ENCODE measurements around the gene SLC29A4.
"Not testable (repeated sequence)": the region's sequence is repeated elsewhere in the genome, so short reads cannot be mapped to it uniquely, and the experiment has no call there.

DNA sequence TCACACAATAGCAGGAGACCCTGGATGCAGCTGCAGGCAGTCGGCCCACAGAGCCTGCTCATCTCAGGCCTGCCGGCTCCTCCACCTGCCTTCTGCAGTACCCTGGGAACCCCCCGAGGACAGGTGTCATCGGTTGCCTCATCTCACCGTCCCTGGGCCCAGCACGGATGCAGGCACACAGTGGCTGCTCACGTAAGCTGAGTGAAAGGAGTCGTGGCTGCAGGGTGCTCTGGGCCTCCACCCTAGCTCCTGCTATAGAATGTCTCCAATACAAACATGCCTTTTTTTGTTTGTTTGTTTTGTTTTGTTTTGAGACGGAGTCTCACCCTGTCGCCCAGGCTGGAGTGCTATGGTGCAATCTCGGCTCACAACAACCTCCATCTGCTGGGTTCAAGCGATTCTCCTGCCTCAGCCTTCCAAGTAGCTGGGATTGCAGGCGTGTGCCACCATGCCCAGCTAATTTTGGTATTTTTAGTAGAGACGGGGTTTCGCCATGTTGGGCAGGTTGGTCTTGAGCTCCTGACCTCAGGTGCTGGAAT lies 22.1 kb upstream of the SLC29A4 start:
- TF ChIP-seq, protein P1, sequence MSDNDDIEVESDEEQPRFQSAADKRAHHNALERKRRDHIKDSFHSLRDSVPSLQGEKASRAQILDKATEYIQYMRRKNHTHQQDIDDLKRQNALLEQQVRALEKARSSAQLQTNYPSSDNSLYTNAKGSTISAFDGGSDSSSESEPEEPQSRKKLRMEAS (IDR thresholded peaks at IDR 0.05) = not testable (repeated sequence)
- TF ChIP-seq, protein P2, sequence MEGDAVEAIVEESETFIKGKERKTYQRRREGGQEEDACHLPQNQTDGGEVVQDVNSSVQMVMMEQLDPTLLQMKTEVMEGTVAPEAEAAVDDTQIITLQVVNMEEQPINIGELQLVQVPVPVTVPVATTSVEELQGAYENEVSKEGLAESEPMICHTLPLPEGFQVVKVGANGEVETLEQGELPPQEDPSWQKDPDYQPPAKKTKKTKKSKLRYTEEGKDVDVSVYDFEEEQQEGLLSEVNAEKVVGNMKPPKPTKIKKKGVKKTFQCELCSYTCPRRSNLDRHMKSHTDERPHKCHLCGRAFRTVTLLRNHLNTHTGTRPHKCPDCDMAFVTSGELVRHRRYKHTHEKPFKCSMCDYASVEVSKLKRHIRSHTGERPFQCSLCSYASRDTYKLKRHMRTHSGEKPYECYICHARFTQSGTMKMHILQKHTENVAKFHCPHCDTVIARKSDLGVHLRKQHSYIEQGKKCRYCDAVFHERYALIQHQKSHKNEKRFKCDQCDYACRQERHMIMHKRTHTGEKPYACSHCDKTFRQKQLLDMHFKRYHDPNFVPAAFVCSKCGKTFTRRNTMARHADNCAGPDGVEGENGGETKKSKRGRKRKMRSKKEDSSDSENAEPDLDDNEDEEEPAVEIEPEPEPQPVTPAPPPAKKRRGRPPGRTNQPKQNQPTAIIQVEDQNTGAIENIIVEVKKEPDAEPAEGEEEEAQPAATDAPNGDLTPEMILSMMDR (IDR thresholded peaks at IDR 0.05 in 2 of 3, conservative IDR thresholded peaks at IDR 0.05 in 1 of 3; ENCODE audit: borderline replicate concordance in 1 of 3, insufficient read depth in 1 of 3, low read depth in 2 of 3, low read length in 2 of 3) = not testable (repeated sequence)
- not testable (repeated sequence) for TF ChIP-seq FOSL1 (IDR thresholded peaks at IDR 0.05; ENCODE audit: low read depth); TCF7L2 (IDR thresholded peaks at IDR 0.05; ENCODE audit: borderline replicate concordance, extremely low read depth, insufficient read depth, insufficient read length); POLR2A (IDR thresholded peaks at IDR 0.05; ENCODE audit: borderline replicate concordance, extremely low read depth, insufficient read depth, insufficient read length)
- TF ChIP-seq, protein P3, sequence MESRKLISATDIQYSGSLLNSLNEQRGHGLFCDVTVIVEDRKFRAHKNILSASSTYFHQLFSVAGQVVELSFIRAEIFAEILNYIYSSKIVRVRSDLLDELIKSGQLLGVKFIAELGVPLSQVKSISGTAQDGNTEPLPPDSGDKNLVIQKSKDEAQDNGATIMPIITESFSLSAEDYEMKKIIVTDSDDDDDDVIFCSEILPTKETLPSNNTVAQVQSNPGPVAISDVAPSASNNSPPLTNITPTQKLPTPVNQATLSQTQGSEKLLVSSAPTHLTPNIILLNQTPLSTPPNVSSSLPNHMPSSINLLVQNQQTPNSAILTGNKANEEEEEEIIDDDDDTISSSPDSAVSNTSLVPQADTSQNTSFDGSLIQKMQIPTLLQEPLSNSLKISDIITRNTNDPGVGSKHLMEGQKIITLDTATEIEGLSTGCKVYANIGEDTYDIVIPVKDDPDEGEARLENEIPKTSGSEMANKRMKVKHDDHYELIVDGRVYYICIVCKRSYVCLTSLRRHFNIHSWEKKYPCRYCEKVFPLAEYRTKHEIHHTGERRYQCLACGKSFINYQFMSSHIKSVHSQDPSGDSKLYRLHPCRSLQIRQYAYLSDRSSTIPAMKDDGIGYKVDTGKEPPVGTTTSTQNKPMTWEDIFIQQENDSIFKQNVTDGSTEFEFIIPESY (IDR thresholded peaks at IDR 0.05; ENCODE audit: extremely low read depth, insufficient replicate concordance, low read length) = not testable (repeated sequence)
